Stimulated activated CD8-positive, alpha-beta memory T cell treated with anti-CD3 and anti-CD28 coated beads, Interleukin-15, amount 100 ng/mL, for 4 hours (primary cell): ENCODE results near the gene PPIC.
"Not testable (repeated sequence)": the region's sequence is repeated elsewhere in the genome, so short reads cannot be mapped to it uniquely, and the experiment has no call there.

Source experiments
- DNase-seq, 2 donors: peaks; one replicate each; pipeline ENCODE4 v3.0.0-alpha.2; 2020; ENCODE audit warnings: low read depth in 2 of 2

PPIC gene

GRCh38 chr5:123007754-123008153, 28.8 kb downstream of the PPIC start:
- DNase-seq = no peak

GRCh38 chr5:123007182-123007581, 29.3 kb downstream of the PPIC start:
- no peak for DNase-seq

GRCh38 chr5:123001808-123002207, 34.7 kb downstream of the PPIC start:
- DNase-seq = no peak

- no peak for DNase-seq
Observed at GRCh38 chr5:123000731-123001130, 35.8 kb downstream of the PPIC start.

- DNase-seq = no peak
Observed at GRCh38 chr5:122999947-123000563, 36.5 kb downstream of the PPIC start.

- no peak for DNase-seq
Observed at GRCh38 chr5:122997294-122997693, 39.2 kb downstream of the PPIC start.

- no peak for DNase-seq
Observed at GRCh38 chr5:122996091-122996490, 40.4 kb downstream of the PPIC start.

- DNase-seq = no peak
Observed at GRCh38 chr5:122985954-122986721, 50.4 kb downstream of the PPIC start.

GRCh38 chr5:122985006-122985700, 51.4 kb downstream of the PPIC start:
- no peak for DNase-seq

GRCh38 chr5:122984425-122984824, 52.1 kb downstream of the PPIC start:
- no peak for DNase-seq

- DNase-seq = no peak
Observed at GRCh38 chr5:122982376-122982775, 54.1 kb downstream of the PPIC start.

- DNase-seq = no peak
Observed at GRCh38 chr5:122981846-122982245, 54.7 kb downstream of the PPIC start.

- no peak for DNase-seq
Observed at GRCh38 chr5:122978644-122979297, 57.8 kb downstream of the PPIC start.

GRCh38 chr5:122978068-122978467, 58.5 kb downstream of the PPIC start:
- no peak for DNase-seq

GRCh38 chr5:122977319-122977718, 59.2 kb downstream of the PPIC start:
- DNase-seq = no peak

- DNase-seq = not testable (repeated sequence)
Observed at GRCh38 chr5:122974251-122974650, 62.3 kb downstream of the PPIC start.

GRCh38 chr5:122973759-122974158, 62.8 kb downstream of the PPIC start:
- DNase-seq = not testable (repeated sequence)
